Left lung (tissue), 10 donors: ENCODE results near the gene NDP. TPM values are rescaled to one million over a fixed set of nuclear protein-coding genes. Genes with fewer than 3 reads are reported as not detected.

ENCODE experiments used
- ATAC-seq: fragments of 200-7000 bp; cut with Tn5 transposase; one replicate; pipeline ENCODE4 v1.9.1; 2020; ENCODE audit warnings: moderate library complexity
- DNase-seq, 4 donors: peaks; one replicate each; pipeline ENCODE4 v3.0.0-alpha.2; 2013 to 2020
- H3K27ac ChIP-seq, 2 donors: fragments of 200-600 bp; sonication (generic) in 1 of 2; one replicate each; pipeline versions ENCODE4 v1.5.0 to v1.8.0; 2020 to 2021
- H3K27me3 ChIP-seq, 2 donors: fragments of 200-600 bp; sonication (generic) in 1 of 2; one replicate each; pipeline versions ENCODE4 v1.5.0 to v1.8.0; 2020 to 2021
- H3K36me3 ChIP-seq, 2 donors: fragments of 200-600 bp; sonication (generic) in 1 of 2; one replicate each; pipeline versions ENCODE4 v1.5.0 to v1.8.0; 2020 to 2021
- H3K4me1 ChIP-seq, 2 donors: fragments of 200-600 bp; one replicate each; pipeline ENCODE4 v1.8.0; 2021
- H3K4me3 ChIP-seq, 2 donors: fragments of 200-600 bp; sonication (generic) in 1 of 2; one replicate each; pipeline versions ENCODE4 v1.5.0 to v1.8.0; 2020 to 2021; ENCODE audit warnings: mild to moderate bottlenecking in 1 of 2
- H3K9me3 ChIP-seq, 2 donors: fragments of 200-600 bp; sonication (generic) in 1 of 2; one replicate each; pipeline versions ENCODE4 v1.5.0 to v1.8.0; 2020 to 2021
- intact Hi-C, 2 donors: fragments of 100-400 bp; cut with DNase I; formaldehyde crosslinking; loops; one replicate each; pipeline versions ENCODE4 v1.11.2 to v1.14.2; 2022
- polyA plus RNA-seq, 6 donors: library from polyadenylated mRNA; unstranded; fragments of 120-200 nt; gene quantifications; one replicate each; pipeline ENCODE4 v1.2.1, GENCODE V29; 2013; ENCODE audit not compliant: insufficient read length in 6 of 6
- total RNA-seq, 2 donors: library from RNA; stranded (reverse); fragmentation: NEBNext Ultra II Directional; extraction: Animal tissue kit (Norgen Biotek cat#: 25700); gene quantifications; one replicate each; pipeline ENCODE4 v1.2.1, GENCODE V29; 2021
- TF ChIP-seq, protein P1 (sequence below), 2 donors: fragments of 200-600 bp; sonication (generic) in 1 of 2; IDR thresholded peaks; one replicate each; pipeline versions ENCODE4 v1.5.0 to v1.8.0; 2021; ENCODE audit warnings: antibody characterized with exemption in 2 of 2
- donor health status: DM: no; HTN: yes; CAD: no.
- donor health status: DM: no; HTN: no; CAD: no.

NDP gene
- total and polyA plus RNA-seq, 8 donors, result 0.21 to 0.52 (median 0.35) TPM; not detected in 2

DNA sequence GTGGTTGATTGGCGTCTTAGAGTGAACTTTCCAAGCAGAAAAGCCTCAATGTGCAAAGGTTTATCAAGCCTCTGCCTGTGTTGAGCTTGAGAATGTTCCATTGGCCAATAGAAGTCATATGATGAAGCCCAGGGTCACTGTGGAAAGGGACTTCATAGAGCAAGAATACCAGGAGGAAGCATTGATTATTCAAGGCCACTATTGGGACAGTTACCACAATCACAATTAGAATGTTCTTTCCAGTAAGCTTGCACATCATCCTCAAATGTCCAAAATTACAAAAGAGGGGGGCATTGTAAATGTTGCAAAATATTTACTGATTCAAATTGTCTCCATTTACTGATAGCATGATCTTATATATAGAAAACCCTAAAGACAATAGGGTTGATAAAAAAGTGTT is 32.9 kb upstream of the NDP start:
- ATAC-seq, result no peak
- Histone ChIP-seq H3K4me3 (no peak overlapping the region), H3K27ac (no peak overlapping the region), H3K36me3 (no peaks in the 10 kb centered on the region), H3K9me3 (no peaks in the 10 kb centered on the region), H3K4me1 (peaks cover 0 to under 1% of the 10 kb centered on the region in 2 donors), H3K27me3 (no peaks in the 10 kb centered on the region)
- no peak for DNase-seq
- TF ChIP-seq, protein P1, sequence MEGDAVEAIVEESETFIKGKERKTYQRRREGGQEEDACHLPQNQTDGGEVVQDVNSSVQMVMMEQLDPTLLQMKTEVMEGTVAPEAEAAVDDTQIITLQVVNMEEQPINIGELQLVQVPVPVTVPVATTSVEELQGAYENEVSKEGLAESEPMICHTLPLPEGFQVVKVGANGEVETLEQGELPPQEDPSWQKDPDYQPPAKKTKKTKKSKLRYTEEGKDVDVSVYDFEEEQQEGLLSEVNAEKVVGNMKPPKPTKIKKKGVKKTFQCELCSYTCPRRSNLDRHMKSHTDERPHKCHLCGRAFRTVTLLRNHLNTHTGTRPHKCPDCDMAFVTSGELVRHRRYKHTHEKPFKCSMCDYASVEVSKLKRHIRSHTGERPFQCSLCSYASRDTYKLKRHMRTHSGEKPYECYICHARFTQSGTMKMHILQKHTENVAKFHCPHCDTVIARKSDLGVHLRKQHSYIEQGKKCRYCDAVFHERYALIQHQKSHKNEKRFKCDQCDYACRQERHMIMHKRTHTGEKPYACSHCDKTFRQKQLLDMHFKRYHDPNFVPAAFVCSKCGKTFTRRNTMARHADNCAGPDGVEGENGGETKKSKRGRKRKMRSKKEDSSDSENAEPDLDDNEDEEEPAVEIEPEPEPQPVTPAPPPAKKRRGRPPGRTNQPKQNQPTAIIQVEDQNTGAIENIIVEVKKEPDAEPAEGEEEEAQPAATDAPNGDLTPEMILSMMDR (IDR thresholded peaks at IDR 0.05), result no peak
- intact Hi-C loops, result no loop called here

DNA sequence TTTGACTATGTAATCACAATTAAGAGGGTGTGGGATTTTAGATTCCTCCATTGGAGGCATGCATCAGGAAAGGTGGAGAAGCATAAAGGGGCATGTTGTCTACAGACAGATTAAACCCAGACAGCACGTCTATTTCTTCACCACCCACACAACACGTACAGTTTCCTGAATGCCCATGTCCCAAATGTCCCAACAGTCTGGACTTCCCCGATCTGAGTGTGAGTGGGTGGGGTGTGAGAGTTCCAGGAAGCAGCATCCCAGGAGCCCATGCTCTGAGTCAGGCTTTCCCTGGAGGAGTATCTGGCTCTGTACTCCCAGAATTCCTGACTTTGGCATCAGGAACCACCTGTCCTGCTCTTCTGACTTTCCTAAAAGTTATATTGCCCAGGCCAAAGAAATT is 30.8 kb upstream of the NDP start:
- intact Hi-C loops, result no loop called here
- H3K9me3 ChIP-seq, result no peaks in the 10 kb centered on the region
- DNase-seq, result peak in 1 of 4 donors; percentile 41
- no peaks in the 10 kb centered on the region for H3K36me3 ChIP-seq
- H3K4me1 ChIP-seq, result no peaks in the 10 kb centered on the region
- no peak overlapping the region for H3K4me3 ChIP-seq
- H3K27me3 ChIP-seq, result no peaks in the 10 kb centered on the region
- peak; percentile 39 for ATAC-seq
- no peak overlapping the region for H3K27ac ChIP-seq
- TF ChIP-seq, protein P1 (IDR thresholded peaks at IDR 0.05), result no peak

GRCh38 chrX:44002567-44002966 is 29.4 kb upstream of the NDP start:
- ATAC-seq (no peak), DNase-seq (no peak)
- intact Hi-C loops, result no loop called here
- Histone ChIP-seq H3K4me1 (no peaks in the 10 kb centered on the region), H3K27me3 (no peaks in the 10 kb centered on the region), H3K27ac (no peak overlapping the region), H3K9me3 (no peaks in the 10 kb centered on the region), H3K4me3 (no peak overlapping the region), H3K36me3 (no peaks in the 10 kb centered on the region)
- TF ChIP-seq, protein P1 (IDR thresholded peaks at IDR 0.05), result no peak

GRCh38 chrX:43998374-43998773 is 25.2 kb upstream of the NDP start:
- intact Hi-C loops, result no loop called here

DNA sequence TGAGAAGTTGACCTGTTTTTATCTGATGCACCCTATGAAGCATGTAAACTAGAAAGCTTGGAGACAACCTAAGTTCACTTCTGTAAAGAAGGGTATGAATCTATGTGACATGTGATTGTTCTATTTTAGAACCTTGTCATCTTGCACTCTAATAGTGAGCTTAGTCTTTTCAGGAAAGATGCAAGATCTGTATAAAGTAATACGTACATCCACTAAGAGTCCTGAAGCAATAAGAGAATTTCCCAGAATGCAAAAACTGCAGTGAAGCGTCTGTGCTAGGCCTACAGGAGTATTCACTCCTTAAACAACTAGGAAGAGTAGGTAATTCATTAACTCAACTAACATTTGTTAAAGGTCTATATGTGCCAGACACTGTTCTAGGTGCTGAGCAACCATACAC is 23.3 kb upstream of the NDP start:
- no peaks in the 10 kb centered on the region for H3K9me3 ChIP-seq
- ATAC-seq (no peak), DNase-seq (no peak)
- intact Hi-C loops, result no loop called here
- H3K4me3 ChIP-seq, result no peak overlapping the region
- H3K27ac ChIP-seq, result no peak overlapping the region
- no peaks in the 10 kb centered on the region for H3K4me1 ChIP-seq
- peaks cover 0 to 4% of the 10 kb centered on the region in 2 donors for H3K27me3 ChIP-seq
- TF ChIP-seq, protein P1 (IDR thresholded peaks at IDR 0.05), result no peak
- H3K36me3 ChIP-seq, result no peaks in the 10 kb centered on the region

More at GRCh38 chrX:43998374-43998773, 25.2 kb upstream of the NDP start:
- Histone ChIP-seq H3K27ac (no peak overlapping the region), H3K27me3 (peaks cover 0 to 4% of the 10 kb centered on the region in 2 donors), H3K4me1 (no peaks in the 10 kb centered on the region), H3K9me3 (no peaks in the 10 kb centered on the region), H3K36me3 (no peaks in the 10 kb centered on the region), H3K4me3 (no peak overlapping the region)
- DNase-seq (no peak), ATAC-seq (no peak)
- TF ChIP-seq, protein P1 (IDR thresholded peaks at IDR 0.05), result no peak
